ENCODE measurements around the gene PCBP3.
"Not testable (repeated sequence)": the region's sequence is repeated elsewhere in the genome, so short reads cannot be mapped to it uniquely, and the experiment has no call there.

The PCBP3 gene

GRCh38 chr21:45952974-45953373, 309.4 kb downstream of the PCBP3 start:
- TF ChIP-seq, protein P1, sequence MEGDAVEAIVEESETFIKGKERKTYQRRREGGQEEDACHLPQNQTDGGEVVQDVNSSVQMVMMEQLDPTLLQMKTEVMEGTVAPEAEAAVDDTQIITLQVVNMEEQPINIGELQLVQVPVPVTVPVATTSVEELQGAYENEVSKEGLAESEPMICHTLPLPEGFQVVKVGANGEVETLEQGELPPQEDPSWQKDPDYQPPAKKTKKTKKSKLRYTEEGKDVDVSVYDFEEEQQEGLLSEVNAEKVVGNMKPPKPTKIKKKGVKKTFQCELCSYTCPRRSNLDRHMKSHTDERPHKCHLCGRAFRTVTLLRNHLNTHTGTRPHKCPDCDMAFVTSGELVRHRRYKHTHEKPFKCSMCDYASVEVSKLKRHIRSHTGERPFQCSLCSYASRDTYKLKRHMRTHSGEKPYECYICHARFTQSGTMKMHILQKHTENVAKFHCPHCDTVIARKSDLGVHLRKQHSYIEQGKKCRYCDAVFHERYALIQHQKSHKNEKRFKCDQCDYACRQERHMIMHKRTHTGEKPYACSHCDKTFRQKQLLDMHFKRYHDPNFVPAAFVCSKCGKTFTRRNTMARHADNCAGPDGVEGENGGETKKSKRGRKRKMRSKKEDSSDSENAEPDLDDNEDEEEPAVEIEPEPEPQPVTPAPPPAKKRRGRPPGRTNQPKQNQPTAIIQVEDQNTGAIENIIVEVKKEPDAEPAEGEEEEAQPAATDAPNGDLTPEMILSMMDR (conservative IDR thresholded peaks at IDR 0.05), result no peak
- TF ChIP-seq ZFX (IDR thresholded peaks at IDR 0.05), result no peak
- no peak overlapping the region for H3K27ac ChIP-seq

DNA sequence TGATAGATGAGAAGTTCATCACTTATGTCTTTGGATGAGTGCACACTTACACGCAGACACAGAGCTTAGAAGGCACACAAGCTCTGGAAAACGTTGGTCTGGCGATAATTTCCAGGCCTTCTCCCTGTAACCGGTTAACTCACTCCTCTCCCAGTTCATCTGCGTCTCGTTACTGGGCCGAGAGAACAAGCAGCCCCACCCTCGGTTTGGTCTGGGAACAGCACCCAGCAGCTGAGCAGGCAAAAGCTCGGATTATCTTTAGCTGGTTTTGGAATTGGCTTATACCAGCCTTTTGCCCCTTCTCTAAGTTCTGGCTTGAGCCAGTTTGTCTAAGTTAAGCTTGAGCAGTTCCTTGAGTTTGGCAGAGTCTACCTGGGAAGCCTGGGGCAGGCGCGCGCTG, 310.7 kb downstream of the PCBP3 start:
- H3K27ac ChIP-seq, result no peak overlapping the region
- no peak for TF ChIP-seq ZFX (IDR thresholded peaks at IDR 0.05)
- TF ChIP-seq, protein P1 (conservative IDR thresholded peaks at IDR 0.05), result no peak

- H3K27ac ChIP-seq, result no peak overlapping the region
- TF ChIP-seq, protein P1 (conservative IDR thresholded peaks at IDR 0.05), result no peak
- TF ChIP-seq ZFX (IDR thresholded peaks at IDR 0.05), result no peak
Observed at GRCh38 chr21:45954921-45955320, 311.4 kb downstream of the PCBP3 start.

DNA sequence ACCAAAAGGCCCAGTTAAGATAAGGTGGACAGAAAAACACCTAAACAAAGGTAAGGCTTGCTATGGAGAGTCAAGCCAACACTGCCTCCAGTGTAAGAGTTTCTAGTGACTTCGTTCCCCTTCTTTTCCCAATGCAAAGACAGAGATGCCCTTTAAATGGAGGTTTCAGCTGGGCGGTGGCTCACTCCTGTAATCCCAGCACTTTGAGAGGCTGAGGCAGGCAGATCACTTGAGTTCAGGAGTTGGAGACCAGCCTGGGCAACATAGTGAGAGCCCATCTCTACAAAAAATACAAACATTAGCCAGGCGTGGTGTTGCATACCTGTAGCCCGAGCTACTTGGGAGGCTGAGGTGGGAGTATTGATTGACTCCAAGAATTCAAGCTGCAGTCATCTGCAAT, 314.0 kb downstream of the PCBP3 start:
- TF ChIP-seq, protein P1 (conservative IDR thresholded peaks at IDR 0.05), result no peak
- no peak overlapping the region for H3K27ac ChIP-seq

DNA sequence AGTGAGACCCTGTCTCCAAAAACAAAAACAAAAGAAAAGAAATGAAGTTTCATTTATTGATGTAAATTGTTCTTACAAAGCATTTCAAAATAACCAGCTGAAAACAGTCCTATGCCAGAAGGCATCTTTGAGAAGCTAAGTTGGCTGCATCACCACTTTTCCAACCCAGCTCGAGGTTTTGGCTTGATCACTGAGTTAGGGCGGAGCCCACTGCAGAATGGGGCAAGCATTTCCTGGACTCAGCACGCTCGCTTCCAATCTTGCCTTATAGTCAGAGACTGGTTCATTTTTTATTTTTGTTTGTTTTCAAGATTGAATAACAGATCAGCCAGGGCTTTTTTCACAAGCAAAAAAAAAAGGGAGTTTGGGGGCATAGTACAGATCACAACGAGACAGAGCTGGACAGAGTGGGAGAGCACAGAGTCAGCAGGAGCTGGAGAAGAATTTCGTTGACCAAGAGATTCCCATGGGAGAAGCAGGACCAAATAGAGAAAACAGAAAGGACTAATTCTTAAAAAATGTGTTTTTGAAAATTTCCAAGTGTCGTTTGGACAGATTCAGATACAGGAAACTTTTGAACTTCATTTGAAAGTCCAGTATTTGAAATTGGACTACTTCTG, 314.6 kb downstream of the PCBP3 start:
- no peak overlapping the region for H3K27ac ChIP-seq
- no peak for TF ChIP-seq ZFX (IDR thresholded peaks at IDR 0.05)
- TF ChIP-seq, protein P1 (conservative IDR thresholded peaks at IDR 0.05), result no peak

GRCh38 chr21:45959182-45959581, 315.7 kb downstream of the PCBP3 start:
- H3K27ac ChIP-seq, result no peak overlapping the region
- TF ChIP-seq, protein P1 (conservative IDR thresholded peaks at IDR 0.05), result no peak
- no peak for TF ChIP-seq ZFX (IDR thresholded peaks at IDR 0.05)

DNA sequence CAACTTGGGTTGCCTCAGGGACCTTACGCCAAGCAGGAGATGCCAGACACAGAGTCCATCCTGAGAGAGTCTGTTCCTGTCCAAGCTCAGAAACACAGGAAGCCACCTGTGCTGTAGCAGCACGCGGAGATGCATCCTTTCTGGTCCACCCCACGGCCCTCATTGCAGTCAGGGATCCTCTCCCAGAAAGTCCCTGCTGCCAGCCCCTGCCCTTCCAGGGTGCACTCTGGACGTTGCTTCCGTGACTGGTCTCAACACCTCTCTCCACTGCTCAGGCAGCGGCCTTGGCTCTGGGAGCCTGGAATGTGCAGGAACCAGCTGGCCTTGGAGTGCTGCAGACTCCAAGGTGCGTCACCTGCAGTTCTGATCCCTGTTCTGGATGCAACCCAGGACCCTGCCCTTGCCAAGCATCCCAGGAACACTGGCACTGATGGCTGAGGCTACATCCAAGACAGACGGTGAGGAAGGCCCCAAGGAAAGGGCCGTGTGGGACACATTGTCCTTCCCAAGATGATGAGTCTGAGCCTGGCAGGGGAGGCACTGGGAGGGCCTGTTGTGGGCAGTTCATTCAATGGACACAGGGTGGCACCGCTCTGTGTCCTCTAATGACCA, 316.4 kb downstream of the PCBP3 start:
- TF ChIP-seq, protein P1 (conservative IDR thresholded peaks at IDR 0.05), result no peak
- TF ChIP-seq ZFX (IDR thresholded peaks at IDR 0.05), result no peak
- H3K27ac ChIP-seq, result no peak overlapping the region

GRCh38 chr21:45961408-45961807, 317.9 kb downstream of the PCBP3 start:
- not testable (repeated sequence) for H3K27ac ChIP-seq

Data from C4-2B (cell line).